Left lung (tissue), 10 donors: Measurements from ENCODE around the gene LRRC3. TPM values are rescaled to one million over a fixed set of nuclear protein-coding genes. Genes with fewer than 3 reads are reported as not detected.

Experiments
- ATAC-seq: fragments of 200-7000 bp; cut with Tn5 transposase; one replicate; pipeline ENCODE4 v1.9.1; 2020; ENCODE audit warnings: moderate library complexity
- DNase-seq, 4 donors: peaks; one replicate each; pipeline ENCODE4 v3.0.0-alpha.2; 2013 to 2020
- H3K27ac ChIP-seq, 2 donors: fragments of 200-600 bp; sonication (generic) in 1 of 2; one replicate each; pipeline versions ENCODE4 v1.5.0 to v1.8.0; 2020 to 2021
- H3K27me3 ChIP-seq, 2 donors: fragments of 200-600 bp; sonication (generic) in 1 of 2; one replicate each; pipeline versions ENCODE4 v1.5.0 to v1.8.0; 2020 to 2021
- H3K36me3 ChIP-seq, 2 donors: fragments of 200-600 bp; sonication (generic) in 1 of 2; one replicate each; pipeline versions ENCODE4 v1.5.0 to v1.8.0; 2020 to 2021
- H3K4me1 ChIP-seq, 2 donors: fragments of 200-600 bp; one replicate each; pipeline ENCODE4 v1.8.0; 2021
- H3K4me3 ChIP-seq, 2 donors: fragments of 200-600 bp; sonication (generic) in 1 of 2; one replicate each; pipeline versions ENCODE4 v1.5.0 to v1.8.0; 2020 to 2021; ENCODE audit warnings: mild to moderate bottlenecking in 1 of 2
- H3K9me3 ChIP-seq, 2 donors: fragments of 200-600 bp; sonication (generic) in 1 of 2; one replicate each; pipeline versions ENCODE4 v1.5.0 to v1.8.0; 2020 to 2021
- intact Hi-C, 2 donors: fragments of 100-400 bp; cut with DNase I; formaldehyde crosslinking; loops; one replicate each; pipeline versions ENCODE4 v1.11.2 to v1.14.2; 2022
- polyA plus RNA-seq, 6 donors: library from polyadenylated mRNA; unstranded; fragments of 120-200 nt; gene quantifications; one replicate each; pipeline ENCODE4 v1.2.1, GENCODE V29; 2013; ENCODE audit not compliant: insufficient read length in 6 of 6
- total RNA-seq, 2 donors: library from RNA; stranded (reverse); fragmentation: NEBNext Ultra II Directional; extraction: Animal tissue kit (Norgen Biotek cat#: 25700); gene quantifications; one replicate each; pipeline ENCODE4 v1.2.1, GENCODE V29; 2021
- TF ChIP-seq, protein P1 (sequence below), 2 donors: fragments of 200-600 bp; sonication (generic) in 1 of 2; IDR thresholded peaks; one replicate each; pipeline versions ENCODE4 v1.5.0 to v1.8.0; 2021; ENCODE audit warnings: antibody characterized with exemption in 2 of 2
- donor health status: DM: no; HTN: yes; CAD: no.
- donor health status: DM: no; HTN: no; CAD: no.

The LRRC3 gene
- total and polyA plus RNA-seq, 8 donors = 2.4 to 7.0 (median 6.0) TPM

DNA sequence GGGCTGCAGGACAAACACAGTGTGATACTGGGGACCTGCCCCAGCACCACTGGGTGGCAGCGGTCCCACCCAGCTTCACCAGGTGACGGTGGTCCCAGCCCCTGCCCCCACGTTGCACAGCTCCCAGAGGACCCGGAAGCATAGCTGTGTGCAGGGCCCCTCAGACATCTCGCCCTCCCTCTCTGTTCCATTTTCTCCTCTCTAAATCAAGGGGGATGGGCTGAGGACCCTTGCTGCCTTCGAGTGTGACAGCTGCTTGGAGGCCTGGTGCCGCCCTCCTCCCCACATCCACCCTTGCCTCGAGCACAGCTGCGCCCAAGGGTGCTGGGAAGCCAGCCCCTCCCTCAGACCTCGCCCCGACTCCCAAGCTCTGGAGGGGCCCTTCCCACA is 16.1 kb upstream of the LRRC3 start:
- H3K27ac ChIP-seq = no peak overlapping the region
- H3K27me3 ChIP-seq = peaks cover 0 to 20% of the 10 kb centered on the region in 2 donors
- intact Hi-C loops = no loop called here
- H3K36me3 ChIP-seq = peaks cover 0 to 80% of the 10 kb centered on the region in 2 donors
- H3K9me3 ChIP-seq = no peaks in the 10 kb centered on the region
- H3K4me1 ChIP-seq = no peaks in the 10 kb centered on the region
- H3K4me3 ChIP-seq = no peak overlapping the region
- TF ChIP-seq, protein P1, sequence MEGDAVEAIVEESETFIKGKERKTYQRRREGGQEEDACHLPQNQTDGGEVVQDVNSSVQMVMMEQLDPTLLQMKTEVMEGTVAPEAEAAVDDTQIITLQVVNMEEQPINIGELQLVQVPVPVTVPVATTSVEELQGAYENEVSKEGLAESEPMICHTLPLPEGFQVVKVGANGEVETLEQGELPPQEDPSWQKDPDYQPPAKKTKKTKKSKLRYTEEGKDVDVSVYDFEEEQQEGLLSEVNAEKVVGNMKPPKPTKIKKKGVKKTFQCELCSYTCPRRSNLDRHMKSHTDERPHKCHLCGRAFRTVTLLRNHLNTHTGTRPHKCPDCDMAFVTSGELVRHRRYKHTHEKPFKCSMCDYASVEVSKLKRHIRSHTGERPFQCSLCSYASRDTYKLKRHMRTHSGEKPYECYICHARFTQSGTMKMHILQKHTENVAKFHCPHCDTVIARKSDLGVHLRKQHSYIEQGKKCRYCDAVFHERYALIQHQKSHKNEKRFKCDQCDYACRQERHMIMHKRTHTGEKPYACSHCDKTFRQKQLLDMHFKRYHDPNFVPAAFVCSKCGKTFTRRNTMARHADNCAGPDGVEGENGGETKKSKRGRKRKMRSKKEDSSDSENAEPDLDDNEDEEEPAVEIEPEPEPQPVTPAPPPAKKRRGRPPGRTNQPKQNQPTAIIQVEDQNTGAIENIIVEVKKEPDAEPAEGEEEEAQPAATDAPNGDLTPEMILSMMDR (IDR thresholded peaks at IDR 0.05) = no peak
- peak in 1 of 4 donors; percentile 51 for DNase-seq
- ATAC-seq = no peak

DNA sequence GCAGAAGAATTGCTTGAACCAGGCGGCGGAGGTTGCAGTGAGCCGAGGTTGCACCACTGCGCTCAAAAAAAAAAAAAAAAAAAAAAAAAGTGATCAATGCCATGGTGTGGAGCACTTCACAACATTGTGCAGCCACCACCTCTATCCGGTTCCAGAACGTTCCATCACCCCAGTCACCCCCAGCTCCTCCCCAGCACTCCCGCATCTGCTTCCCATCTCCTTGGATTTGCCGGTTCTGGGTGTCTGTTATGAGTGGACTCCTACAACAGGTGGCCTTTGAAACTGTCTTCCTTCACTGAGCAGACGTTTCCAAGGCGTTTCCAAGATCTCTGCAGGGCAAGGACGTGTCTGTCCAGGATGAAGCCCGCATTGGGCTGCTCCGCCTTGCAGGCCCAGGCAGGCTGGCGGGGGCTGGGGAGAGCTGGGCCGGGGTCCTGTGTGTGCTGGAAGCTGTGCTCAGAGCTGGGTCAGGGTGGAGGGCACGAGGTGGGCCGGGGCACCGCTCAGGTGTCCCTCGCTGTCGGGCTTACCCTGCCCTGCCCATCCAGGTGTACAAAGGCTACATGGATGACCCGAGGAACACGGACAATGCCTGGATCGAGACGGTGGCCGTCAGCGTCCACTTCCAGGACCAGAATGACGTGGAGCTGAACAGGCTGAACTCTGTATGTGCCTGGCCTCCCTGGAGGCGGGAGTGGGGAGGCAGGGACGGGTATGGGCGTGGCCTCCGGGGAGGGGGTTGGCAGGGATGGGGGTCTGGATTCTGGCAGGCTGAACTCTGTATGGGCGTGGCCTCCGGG is 14.9 kb upstream of the LRRC3 start:
- Histone ChIP-seq H3K27ac (no peak overlapping the region), H3K36me3 (peaks cover 0 to 69% of the 10 kb centered on the region in 2 donors), H3K27me3 (peaks cover 0 to 29% of the 10 kb centered on the region in 2 donors), H3K9me3 (no peaks in the 10 kb centered on the region), H3K4me3 (no peak overlapping the region), H3K4me1 (no peaks in the 10 kb centered on the region)
- intact Hi-C loops = no loop called here
- DNase-seq = peak in 1 of 4 donors; percentile 69
- no peak for ATAC-seq
- TF ChIP-seq, protein P1 (IDR thresholded peaks at IDR 0.05) = no peak

DNA sequence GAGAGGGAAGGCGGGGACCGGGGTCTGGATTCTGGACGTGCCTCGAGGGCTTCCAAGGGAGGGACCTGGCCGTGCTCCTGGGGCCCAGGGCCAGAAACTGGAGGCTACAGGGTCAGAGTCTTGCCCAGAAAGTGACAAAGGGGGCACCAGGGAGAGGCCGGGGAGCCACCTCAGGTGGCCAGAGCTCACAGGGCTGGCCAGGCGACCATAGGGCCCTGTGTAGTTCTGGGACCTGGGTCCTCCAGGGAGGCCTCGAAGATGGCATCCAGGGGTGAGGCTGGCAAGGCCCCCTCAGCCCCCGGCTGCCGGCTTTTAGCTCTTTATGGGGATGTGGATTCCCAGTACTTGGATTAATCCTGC is 14.3 kb upstream of the LRRC3 start:
- Histone ChIP-seq H3K36me3 (peaks cover 0 to 67% of the 10 kb centered on the region in 2 donors), H3K9me3 (no peaks in the 10 kb centered on the region), H3K4me1 (no peaks in the 10 kb centered on the region), H3K27ac (no peak overlapping the region), H3K4me3 (no peak overlapping the region), H3K27me3 (peaks cover 0 to 33% of the 10 kb centered on the region in 2 donors)
- TF ChIP-seq, protein P1 (IDR thresholded peaks at IDR 0.05) = no peak
- no peak for ATAC-seq
- DNase-seq = no peak
- intact Hi-C loops = no loop called here

DNA sequence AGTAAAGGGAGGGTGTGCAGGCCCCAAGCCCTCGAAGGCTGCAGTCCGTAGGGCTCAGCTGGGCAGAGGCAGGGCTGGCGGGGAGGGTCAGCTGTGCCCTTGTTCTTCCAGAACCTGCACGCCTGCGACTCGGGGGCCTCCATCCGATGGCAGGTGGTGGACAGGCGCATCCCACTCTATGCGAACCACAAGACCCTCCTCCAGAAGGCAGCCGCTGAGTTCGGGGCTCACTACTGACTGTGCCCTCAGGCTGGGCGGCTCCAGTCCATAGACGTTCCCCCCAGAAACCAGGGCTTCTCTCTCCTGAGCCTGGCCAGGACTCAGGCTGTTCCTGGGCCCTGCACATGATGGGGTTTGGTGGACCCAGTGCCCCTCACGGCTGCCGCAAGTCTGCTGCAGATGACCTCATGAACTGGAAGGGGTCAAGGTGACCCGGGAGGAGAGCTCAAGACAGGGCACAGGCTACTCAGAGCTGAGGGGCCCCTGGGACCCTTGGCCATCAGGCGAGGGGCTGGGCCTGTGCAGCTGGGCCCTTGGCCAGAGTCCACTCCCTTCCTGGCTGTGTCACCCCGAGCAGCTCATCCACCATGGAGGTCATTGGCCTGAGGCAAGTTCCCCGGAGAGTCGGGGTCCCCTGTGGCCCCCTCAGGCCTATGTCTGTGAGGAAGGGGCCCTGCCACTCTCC is 13.6 kb upstream of the LRRC3 start:
- H3K9me3 ChIP-seq = no peaks in the 10 kb centered on the region

More for the DNA sequence above, 13.6 kb upstream of the LRRC3 start:
- peak in 1 of 4 donors; percentile 71 for DNase-seq
- Histone ChIP-seq H3K27ac (no peak overlapping the region), H3K36me3 (peaks cover 0 to 61% of the 10 kb centered on the region in 2 donors), H3K4me3 (no peak overlapping the region), H3K27me3 (peaks cover 0 to 39% of the 10 kb centered on the region in 2 donors), H3K4me1 (no peaks in the 10 kb centered on the region)
- no peak for ATAC-seq
- TF ChIP-seq, protein P1 (IDR thresholded peaks at IDR 0.05) = no peak
- intact Hi-C loops = no loop called here
